T-helper 1 cell treated with Interleukin-12 subunit alpha and Interleukin-12 subunit beta and Interleukin-4 antibody, amounts not matched to agents 30 μg/mL and 1 μg/mL, for 36 hours (primary cell): Measurements from ENCODE around the gene YARS1.
A peak's percentile ranks its signal among the peaks of the same experiment; 100 is the strongest.

Source experiments
- H3K27ac Mint-ChIP-seq: one replicate; pipeline ENCODE4 v1.8.0; 2021; ENCODE audit warnings: mild to moderate bottlenecking, mixed read lengths
- H3K27me3 Mint-ChIP-seq: one replicate; pipeline ENCODE4 v1.8.0; 2021; ENCODE audit warnings: low read depth, mixed read lengths
- H3K36me3 Mint-ChIP-seq: one replicate; pipeline ENCODE4 v1.8.0; 2021; ENCODE audit warnings: low read depth, mixed read lengths
- H3K4me1 Mint-ChIP-seq: one replicate; pipeline ENCODE4 v1.8.0; 2021; ENCODE audit warnings: low read depth, mixed read lengths
- H3K4me3 Mint-ChIP-seq: one replicate; pipeline ENCODE4 v1.8.0; 2021; ENCODE audit warnings: mild to moderate bottlenecking, moderate library complexity, mixed read lengths
- H3K9me3 Mint-ChIP-seq: one replicate; pipeline ENCODE4 v1.8.0; 2021; ENCODE audit warnings: mixed read lengths

The YARS1 gene

GRCh38 chr1:32830092-32830852 lies 13.1 kb upstream of the YARS1 start:
- Mint-ChIP-seq H3K27me3 (no peaks in the 10 kb centered on the region), H3K27ac (peak overlapping the region; percentile 1), H3K36me3 (peaks cover 57% of the 10 kb centered on the region), H3K4me3 (no peak overlapping the region), H3K4me1 (peaks cover 17% of the 10 kb centered on the region), H3K9me3 (no peaks in the 10 kb centered on the region)

- H3K4me3 Mint-ChIP-seq = no peak overlapping the region
- H3K36me3 Mint-ChIP-seq = peaks cover 50% of the 10 kb centered on the region
- peaks cover 17% of the 10 kb centered on the region for H3K4me1 Mint-ChIP-seq
- H3K27ac Mint-ChIP-seq = no peak overlapping the region
- H3K27me3 Mint-ChIP-seq = no peaks in the 10 kb centered on the region
- no peaks in the 10 kb centered on the region for H3K9me3 Mint-ChIP-seq
Observed at GRCh38 chr1:32828341-32828740, 11.2 kb upstream of the YARS1 start.

- Mint-ChIP-seq H3K36me3 (peaks cover 42% of the 10 kb centered on the region), H3K4me1 (peaks cover 16% of the 10 kb centered on the region), H3K4me3 (no peak overlapping the region), H3K27ac (no peak overlapping the region), H3K27me3 (no peaks in the 10 kb centered on the region), H3K9me3 (no peaks in the 10 kb centered on the region)
Observed at GRCh38 chr1:32825181-32825580, 8.0 kb upstream of the YARS1 start.

GRCh38 chr1:32818804-32819541 lies 1.8 kb upstream of the YARS1 start:
- Mint-ChIP-seq H3K27me3 (no peaks in the 10 kb centered on the region), H3K27ac (peak overlapping the region; percentile 96), H3K4me1 (peaks cover 28% of the 10 kb centered on the region), H3K9me3 (no peaks in the 10 kb centered on the region), H3K36me3 (peaks cover 27% of the 10 kb centered on the region), H3K4me3 (peak overlapping the region; percentile 95)

GRCh38 chr1:32817815-32818786 lies 943 bp upstream of the YARS1 start:
- peak overlapping the region; percentile 95 for H3K4me3 Mint-ChIP-seq
- H3K27ac Mint-ChIP-seq = peak overlapping the region; percentile 96
- H3K4me1 Mint-ChIP-seq = peaks cover 33% of the 10 kb centered on the region
- H3K9me3 Mint-ChIP-seq = no peaks in the 10 kb centered on the region
- no peaks in the 10 kb centered on the region for H3K27me3 Mint-ChIP-seq
- peaks cover 32% of the 10 kb centered on the region for H3K36me3 Mint-ChIP-seq

GRCh38 chr1:32816676-32817158 lies 441 bp downstream of the YARS1 start:
- Mint-ChIP-seq H3K4me1 (peaks cover 39% of the 10 kb centered on the region), H3K27ac (peak overlapping the region; percentile 89), H3K9me3 (no peaks in the 10 kb centered on the region), H3K4me3 (peak overlapping the region; percentile 95), H3K27me3 (no peaks in the 10 kb centered on the region), H3K36me3 (peaks cover 33% of the 10 kb centered on the region)

- Mint-ChIP-seq H3K9me3 (no peaks in the 10 kb centered on the region), H3K27ac (peak overlapping the region; percentile 32), H3K4me3 (peak overlapping the region; percentile 51), H3K4me1 (peaks cover 45% of the 10 kb centered on the region), H3K36me3 (peaks cover 40% of the 10 kb centered on the region), H3K27me3 (no peaks in the 10 kb centered on the region)
Observed at GRCh38 chr1:32813941-32814739, 3.0 kb downstream of the YARS1 start.

GRCh38 chr1:32811917-32812316 lies 5.2 kb downstream of the YARS1 start:
- no peaks in the 10 kb centered on the region for H3K27me3 Mint-ChIP-seq
- no peak overlapping the region for H3K4me3 Mint-ChIP-seq
- peaks cover 43% of the 10 kb centered on the region for H3K4me1 Mint-ChIP-seq

GRCh38 chr1:32811265-32811664 lies 5.9 kb downstream of the YARS1 start:
- Mint-ChIP-seq H3K9me3 (no peaks in the 10 kb centered on the region), H3K36me3 (peaks cover 46% of the 10 kb centered on the region), H3K27me3 (no peaks in the 10 kb centered on the region), H3K4me3 (no peak overlapping the region), H3K4me1 (peaks cover 45% of the 10 kb centered on the region), H3K27ac (peak overlapping the region; percentile 17)

More at GRCh38 chr1:32811917-32812316, 5.2 kb downstream of the YARS1 start:
- H3K27ac Mint-ChIP-seq = no peak overlapping the region
- no peaks in the 10 kb centered on the region for H3K9me3 Mint-ChIP-seq
- peaks cover 46% of the 10 kb centered on the region for H3K36me3 Mint-ChIP-seq

- peaks cover 44% of the 10 kb centered on the region for H3K4me1 Mint-ChIP-seq
- H3K4me3 Mint-ChIP-seq = no peak overlapping the region
- H3K27ac Mint-ChIP-seq = no peak overlapping the region
- no peaks in the 10 kb centered on the region for H3K27me3 Mint-ChIP-seq
- no peaks in the 10 kb centered on the region for H3K9me3 Mint-ChIP-seq
- peaks cover 48% of the 10 kb centered on the region for H3K36me3 Mint-ChIP-seq
Observed at GRCh38 chr1:32810358-32810757, 6.8 kb downstream of the YARS1 start.

GRCh38 chr1:32808580-32808979 lies 8.6 kb downstream of the YARS1 start:
- Mint-ChIP-seq H3K4me3 (no peak overlapping the region), H3K4me1 (peaks cover 33% of the 10 kb centered on the region), H3K27me3 (no peaks in the 10 kb centered on the region), H3K9me3 (no peaks in the 10 kb centered on the region), H3K36me3 (peaks cover 45% of the 10 kb centered on the region), H3K27ac (no peak overlapping the region)

GRCh38 chr1:32806910-32807523 lies 10.1 kb downstream of the YARS1 start:
- H3K36me3 Mint-ChIP-seq = peaks cover 51% of the 10 kb centered on the region
- H3K9me3 Mint-ChIP-seq = no peaks in the 10 kb centered on the region
- no peak overlapping the region for H3K27ac Mint-ChIP-seq
- no peaks in the 10 kb centered on the region for H3K27me3 Mint-ChIP-seq
- no peak overlapping the region for H3K4me3 Mint-ChIP-seq
- H3K4me1 Mint-ChIP-seq = peaks cover 32% of the 10 kb centered on the region

- Mint-ChIP-seq H3K4me1 (peaks cover 30% of the 10 kb centered on the region), H3K36me3 (peaks cover 55% of the 10 kb centered on the region), H3K27me3 (no peaks in the 10 kb centered on the region)
Observed at GRCh38 chr1:32806290-32806689, 10.9 kb downstream of the YARS1 start.

More at GRCh38 chr1:32806290-32806689, 10.9 kb downstream of the YARS1 start:
- Mint-ChIP-seq H3K27ac (no peak overlapping the region), H3K4me3 (no peak overlapping the region), H3K9me3 (no peaks in the 10 kb centered on the region)
